Thyroid gland (tissue), 4 donors: ENCODE measurements around the gene CDC20.

ENCODE experiments used
- CTCF ChIP-seq, 6 experiments: fragments of 200-600 bp in 3 of 6; fragments of 450-650 bp in 3 of 6; sonication (generic) in 3 of 6; IDR thresholded peaks; one replicate each; pipeline ENCODE4 v1.5.1; 2016 to 2019; ENCODE audit warnings: antibody characterized with exemption in 6 of 6, mild to moderate bottlenecking in 2 of 6, inconsistent platforms in 1 of 6, moderate library complexity in 1 of 6
- POLR2A ChIP-seq, 2 donors: fragments of 450-650 bp; IDR thresholded peaks; one replicate each; pipeline ENCODE4 v1.6.1; 2017; ENCODE audit warnings: antibody characterized with exemption in 2 of 2, mild to moderate bottlenecking in 2 of 2, moderate library complexity in 1 of 2

- no peak for TF ChIP-seq CTCF (IDR thresholded peaks at IDR 0.05)
- no peak for TF ChIP-seq POLR2A (IDR thresholded peaks at IDR 0.05)
Observed at GRCh38 chr1:43316738-43317520, 41.9 kb upstream of the CDC20 start.
